HepG2 (cell line): ENCODE measurements around the gene PPP2R5B. TPM values are rescaled to one million over a fixed set of nuclear protein-coding genes. Genes with fewer than 3 reads are reported as not detected.

Source experiments
- HOXA3 ChIP-seq: sonication (generic); formaldehyde crosslinking; IDR thresholded peaks from 2 replicates; pipeline ENCODE4 v1.5.0; 2020; ENCODE audit warnings: missing genetic modification reagents
- IKZF4 ChIP-seq: sonication (generic); formaldehyde crosslinking; IDR thresholded peaks from 2 replicates; pipeline ENCODE4 v1.5.1; 2020; ENCODE audit warnings: borderline replicate concordance, mild to moderate bottlenecking, low read depth, missing genetic modification reagents; ENCODE audit errors: not compliant biosample characterization
- MEIS1 ChIP-seq: sonication (generic); formaldehyde crosslinking; IDR thresholded peaks from 2 replicates; pipeline ENCODE4 v1.9.0; 2021; ENCODE audit warnings: mild to moderate bottlenecking, missing genetic modification reagents, moderate library complexity, borderline replicate concordance
- TBX2 ChIP-seq: sonication (generic); formaldehyde crosslinking; IDR thresholded peaks from 2 replicates; pipeline ENCODE4 v1.5.0; 2020; ENCODE audit warnings: missing genetic modification reagents, mild to moderate bottlenecking, borderline replicate concordance
- ZIK1 ChIP-seq: sonication (generic); formaldehyde crosslinking; IDR thresholded peaks from 2 replicates; pipeline ENCODE4 v1.5.0; 2020; ENCODE audit warnings: mild to moderate bottlenecking, low read depth, missing genetic modification reagents, borderline replicate concordance
- ZNF451 ChIP-seq: sonication (generic); formaldehyde crosslinking; IDR thresholded peaks from 2 replicates; pipeline ENCODE4 v1.5.0; 2020; ENCODE audit warnings: mild to moderate bottlenecking, missing genetic modification reagents
- ZNF678 ChIP-seq: sonication (generic); formaldehyde crosslinking; IDR thresholded peaks from 2 replicates; pipeline ENCODE4 v1.4.0; 2020; ENCODE audit warnings: mild to moderate bottlenecking, missing genetic modification reagents
- ZNF737 ChIP-seq: sonication (generic); formaldehyde crosslinking; IDR thresholded peaks from 2 replicates; pipeline ENCODE4 v1.5.0; 2020; ENCODE audit warnings: missing genetic modification reagents, mild to moderate bottlenecking, borderline replicate concordance
- ZNF816 ChIP-seq: sonication (generic); formaldehyde crosslinking; IDR thresholded peaks from 2 replicates; pipeline ENCODE4 v1.8.0; 2022; ENCODE audit warnings: missing genetic modification reagents, mild to moderate bottlenecking, borderline replicate concordance
- ZSCAN31 ChIP-seq: sonication (generic); formaldehyde crosslinking; IDR thresholded peaks from 2 replicates; pipeline ENCODE4 v1.5.0; 2020; ENCODE audit warnings: low read depth, mild to moderate bottlenecking, missing genetic modification reagents
- polyA plus RNA-seq, 8 experiments: library from polyadenylated mRNA; depleted of rRNA in 3 of 8; stranded (reverse) in 7 of 8; unstranded in 1 of 8; fragments of >200 nt; fragmentation: Illumina TruSeq in 4 of 8; extraction: Trizol in 4 of 8; gene quantifications; 2 replicates each; pipeline versions ENCODE4 v1.2.1 to v1.2.3, GENCODE V29; 2011 to 2016; ENCODE audit warnings: low read depth in 4 of 8, missing spikeins in 1 of 8, mixed read lengths in 1 of 8; ENCODE audit not compliant: insufficient read depth in 1 of 8
- total RNA-seq, 5 experiments: library from RNA; depleted of rRNA; stranded (reverse); fragments of >200 nt; fragmentation: Illumina TruSeq; extraction: Trizol; gene quantifications; 2 replicates each; pipeline ENCODE4 v1.2.3, GENCODE V29; 2016; ENCODE audit warnings: low read depth in 1 of 5
- TF ChIP-seq, protein P1 (sequence below): sonication (generic); formaldehyde crosslinking; IDR thresholded peaks from 2 replicates; pipeline ENCODE4; 2020; ENCODE audit warnings: missing genetic modification reagents, mild to moderate bottlenecking, borderline replicate concordance
- TF ChIP-seq, protein P2 (sequence below): sonication (generic); formaldehyde crosslinking; IDR thresholded peaks from 2 replicates; pipeline ENCODE4 v1.5.0; 2020; ENCODE audit warnings: mild to moderate bottlenecking, missing genetic modification reagents, borderline replicate concordance
- TF ChIP-seq, protein P3 (sequence below): sonication (generic); formaldehyde crosslinking; conservative IDR thresholded peaks from 2 replicates; pipeline ENCODE4 v1.8.0; 2022; ENCODE audit warnings: mild to moderate bottlenecking, moderate library complexity, missing genetic modification reagents
- TF ChIP-seq, protein P4 (sequence below): IDR thresholded peaks from 2 replicates; pipeline ENCODE4 v1.6.1; 2016; ENCODE audit warnings: low read depth, borderline replicate concordance
- TF ChIP-seq, protein P5 (sequence below): fragments of 450-650 bp; IDR thresholded peaks from 2 replicates; pipeline ENCODE4 v1.6.1; 2016

PPP2R5B gene
- total and polyA plus RNA-seq, 2 of the 13 experiments (the other 11 are each of a cell fraction or from before 2014, with no cell fraction given) = 2.3 to 8.3 TPM

DNA sequence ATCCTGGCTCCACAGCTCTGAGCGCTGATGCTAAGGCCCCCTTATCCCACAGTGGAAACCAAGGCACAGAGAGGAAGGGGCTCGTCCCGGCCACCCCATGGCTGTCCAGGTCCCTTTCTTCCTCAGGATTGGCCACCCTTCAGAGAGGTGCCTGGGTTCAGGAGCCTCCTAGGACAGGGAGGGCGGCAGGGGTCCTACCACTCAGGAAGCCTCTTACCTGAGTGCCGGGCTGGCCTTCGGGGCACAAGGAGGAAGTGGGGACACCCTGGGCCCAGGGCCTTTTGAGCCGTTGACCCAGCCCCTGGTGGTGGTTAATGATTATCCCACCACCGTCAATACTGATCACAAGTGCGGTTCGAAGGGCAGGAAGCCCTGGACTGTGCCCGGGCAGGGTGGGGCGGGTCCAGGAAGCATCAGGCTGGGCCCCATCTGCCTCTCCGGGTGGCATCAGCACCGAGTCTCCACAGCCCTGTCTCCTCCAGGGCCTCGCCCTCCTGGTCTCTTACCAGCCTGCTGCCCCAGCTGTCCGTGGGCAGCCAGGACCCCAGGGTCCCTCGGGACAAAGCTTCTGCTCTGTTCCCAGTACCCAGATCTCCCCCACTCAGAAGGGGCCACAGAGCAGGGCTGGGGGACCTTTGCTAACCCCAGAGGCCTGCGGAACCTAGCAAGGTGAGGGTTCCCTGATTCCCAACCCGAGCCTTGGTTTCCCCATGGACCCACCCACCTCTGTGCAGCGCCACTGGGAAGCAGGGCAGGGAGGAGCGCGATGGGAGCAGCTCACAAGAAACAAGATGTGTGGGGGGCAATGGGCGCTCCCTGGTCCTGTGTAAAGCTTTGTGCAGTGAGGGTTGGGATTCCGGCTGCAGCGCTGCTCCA is 31.1 kb upstream of the PPP2R5B start (continued):
- TF ChIP-seq, protein P1, sequence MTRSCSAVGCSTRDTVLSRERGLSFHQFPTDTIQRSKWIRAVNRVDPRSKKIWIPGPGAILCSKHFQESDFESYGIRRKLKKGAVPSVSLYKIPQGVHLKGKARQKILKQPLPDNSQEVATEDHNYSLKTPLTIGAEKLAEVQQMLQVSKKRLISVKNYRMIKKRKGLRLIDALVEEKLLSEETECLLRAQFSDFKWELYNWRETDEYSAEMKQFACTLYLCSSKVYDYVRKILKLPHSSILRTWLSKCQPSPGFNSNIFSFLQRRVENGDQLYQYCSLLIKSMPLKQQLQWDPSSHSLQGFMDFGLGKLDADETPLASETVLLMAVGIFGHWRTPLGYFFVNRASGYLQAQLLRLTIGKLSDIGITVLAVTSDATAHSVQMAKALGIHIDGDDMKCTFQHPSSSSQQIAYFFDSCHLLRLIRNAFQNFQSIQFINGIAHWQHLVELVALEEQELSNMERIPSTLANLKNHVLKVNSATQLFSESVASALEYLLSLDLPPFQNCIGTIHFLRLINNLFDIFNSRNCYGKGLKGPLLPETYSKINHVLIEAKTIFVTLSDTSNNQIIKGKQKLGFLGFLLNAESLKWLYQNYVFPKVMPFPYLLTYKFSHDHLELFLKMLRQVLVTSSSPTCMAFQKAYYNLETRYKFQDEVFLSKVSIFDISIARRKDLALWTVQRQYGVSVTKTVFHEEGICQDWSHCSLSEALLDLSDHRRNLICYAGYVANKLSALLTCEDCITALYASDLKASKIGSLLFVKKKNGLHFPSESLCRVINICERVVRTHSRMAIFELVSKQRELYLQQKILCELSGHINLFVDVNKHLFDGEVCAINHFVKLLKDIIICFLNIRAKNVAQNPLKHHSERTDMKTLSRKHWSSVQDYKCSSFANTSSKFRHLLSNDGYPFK = peak; percentile 42; the same call in 1 of the 2 replicates
- TF ChIP-seq ZSCAN31 = peak; percentile 46
- TF ChIP-seq, protein P2, sequence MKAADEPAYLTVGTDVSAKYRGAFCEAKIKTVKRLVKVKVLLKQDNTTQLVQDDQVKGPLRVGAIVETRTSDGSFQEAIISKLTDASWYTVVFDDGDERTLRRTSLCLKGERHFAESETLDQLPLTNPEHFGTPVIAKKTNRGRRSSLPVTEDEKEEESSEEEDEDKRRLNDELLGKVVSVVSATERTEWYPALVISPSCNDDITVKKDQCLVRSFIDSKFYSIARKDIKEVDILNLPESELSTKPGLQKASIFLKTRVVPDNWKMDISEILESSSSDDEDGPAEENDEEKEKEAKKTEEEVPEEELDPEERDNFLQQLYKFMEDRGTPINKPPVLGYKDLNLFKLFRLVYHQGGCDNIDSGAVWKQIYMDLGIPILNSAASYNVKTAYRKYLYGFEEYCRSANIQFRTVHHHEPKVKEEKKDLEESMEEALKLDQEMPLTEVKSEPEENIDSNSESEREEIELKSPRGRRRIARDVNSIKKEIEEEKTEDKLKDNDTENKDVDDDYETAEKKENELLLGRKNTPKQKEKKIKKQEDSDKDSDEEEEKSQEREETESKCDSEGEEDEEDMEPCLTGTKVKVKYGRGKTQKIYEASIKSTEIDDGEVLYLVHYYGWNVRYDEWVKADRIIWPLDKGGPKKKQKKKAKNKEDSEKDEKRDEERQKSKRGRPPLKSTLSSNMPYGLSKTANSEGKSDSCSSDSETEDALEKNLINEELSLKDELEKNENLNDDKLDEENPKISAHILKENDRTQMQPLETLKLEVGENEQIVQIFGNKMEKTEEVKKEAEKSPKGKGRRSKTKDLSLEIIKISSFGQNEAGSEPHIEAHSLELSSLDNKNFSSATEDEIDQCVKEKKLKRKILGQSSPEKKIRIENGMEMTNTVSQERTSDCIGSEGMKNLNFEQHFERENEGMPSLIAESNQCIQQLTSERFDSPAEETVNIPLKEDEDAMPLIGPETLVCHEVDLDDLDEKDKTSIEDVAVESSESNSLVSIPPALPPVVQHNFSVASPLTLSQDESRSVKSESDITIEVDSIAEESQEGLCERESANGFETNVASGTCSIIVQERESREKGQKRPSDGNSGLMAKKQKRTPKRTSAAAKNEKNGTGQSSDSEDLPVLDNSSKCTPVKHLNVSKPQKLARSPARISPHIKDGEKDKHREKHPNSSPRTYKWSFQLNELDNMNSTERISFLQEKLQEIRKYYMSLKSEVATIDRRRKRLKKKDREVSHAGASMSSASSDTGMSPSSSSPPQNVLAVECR (CRISPR knock-in tag) = peak; percentile 76
- 0 out of 2 replicates have a peak, but pooled peaks have one; percentile 29 for TF ChIP-seq ZNF737 (CRISPR knock-in tag)
- TF ChIP-seq, protein P3, sequence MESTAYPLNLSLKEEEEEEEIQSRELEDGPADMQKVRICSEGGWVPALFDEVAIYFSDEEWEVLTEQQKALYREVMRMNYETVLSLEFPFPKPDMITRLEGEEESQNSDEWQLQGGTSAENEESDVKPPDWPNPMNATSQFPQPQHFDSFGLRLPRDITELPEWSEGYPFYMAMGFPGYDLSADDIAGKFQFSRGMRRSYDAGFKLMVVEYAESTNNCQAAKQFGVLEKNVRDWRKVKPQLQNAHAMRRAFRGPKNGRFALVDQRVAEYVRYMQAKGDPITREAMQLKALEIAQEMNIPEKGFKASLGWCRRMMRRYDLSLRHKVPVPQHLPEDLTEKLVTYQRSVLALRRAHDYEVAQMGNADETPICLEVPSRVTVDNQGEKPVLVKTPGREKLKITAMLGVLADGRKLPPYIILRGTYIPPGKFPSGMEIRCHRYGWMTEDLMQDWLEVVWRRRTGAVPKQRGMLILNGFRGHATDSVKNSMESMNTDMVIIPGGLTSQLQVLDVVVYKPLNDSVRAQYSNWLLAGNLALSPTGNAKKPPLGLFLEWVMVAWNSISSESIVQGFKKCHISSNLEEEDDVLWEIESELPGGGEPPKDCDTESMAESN (CRISPR knock-in tag) = no peak; the same call in 1 of the 2 replicates
- peak; percentile 98 for TF ChIP-seq ZNF816 (CRISPR knock-in tag)
- TF ChIP-seq TBX2 (CRISPR knock-in tag) = peak; percentile 85
- peak; percentile 76; the same call in 1 of the 2 replicates for TF ChIP-seq HOXA3 (CRISPR knock-in tag)
- TF ChIP-seq ZIK1 (CRISPR knock-in tag) = peak; percentile 81
- TF ChIP-seq, protein P4, sequence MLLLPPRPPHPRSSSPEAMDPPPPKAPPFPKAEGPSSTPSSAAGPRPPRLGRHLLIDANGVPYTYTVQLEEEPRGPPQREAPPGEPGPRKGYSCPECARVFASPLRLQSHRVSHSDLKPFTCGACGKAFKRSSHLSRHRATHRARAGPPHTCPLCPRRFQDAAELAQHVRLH (CRISPR knock-in tag) = 0 out of 2 replicates have a peak, but pooled peaks have one; percentile 26
- peak; percentile 77; the same call in 1 of the 2 replicates for TF ChIP-seq ZNF451 (CRISPR knock-in tag)
- peak; percentile 73; the same call in 1 of the 2 replicates for TF ChIP-seq ZNF678 (CRISPR knock-in tag)
- no peak for TF ChIP-seq IKZF4 (CRISPR knock-in tag)
- TF ChIP-seq, protein P5, sequence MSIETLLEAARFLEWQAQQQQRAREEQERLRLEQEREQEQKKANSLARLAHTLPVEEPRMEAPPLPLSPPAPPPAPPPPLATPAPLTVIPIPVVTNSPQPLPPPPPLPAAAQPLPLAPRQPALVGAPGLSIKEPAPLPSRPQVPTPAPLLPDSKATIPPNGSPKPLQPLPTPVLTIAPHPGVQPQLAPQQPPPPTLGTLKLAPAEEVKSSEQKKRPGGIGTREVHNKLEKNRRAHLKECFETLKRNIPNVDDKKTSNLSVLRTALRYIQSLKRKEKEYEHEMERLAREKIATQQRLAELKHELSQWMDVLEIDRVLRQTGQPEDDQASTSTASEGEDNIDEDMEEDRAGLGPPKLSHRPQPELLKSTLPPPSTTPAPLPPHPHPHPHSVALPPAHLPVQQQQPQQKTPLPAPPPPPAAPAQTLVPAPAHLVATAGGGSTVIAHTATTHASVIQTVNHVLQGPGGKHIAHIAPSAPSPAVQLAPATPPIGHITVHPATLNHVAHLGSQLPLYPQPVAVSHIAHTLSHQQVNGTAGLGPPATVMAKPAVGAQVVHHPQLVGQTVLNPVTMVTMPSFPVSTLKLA = 0 out of 2 replicates have a peak, but pooled peaks have one; percentile 11
- peak; percentile 86 for TF ChIP-seq MEIS1
